Stimulated activated naive CD8-positive, alpha-beta T cell treated with anti-CD3 and anti-CD28 coated beads, Interleukin-15, amount 100 ng/mL, for 72 hours (primary cell): ENCODE results near the gene DDN.

Source experiments
- ATAC-seq: fragments of 150-1000 bp; cut with Tn5 transposase; 2 replicates; pipeline ENCODE4 v1.10.0; 2021; ENCODE audit warnings: mild to moderate bottlenecking, moderate library complexity
- DNase-seq, 2 donors: peaks; one replicate each; pipeline ENCODE4 v3.0.0; 2021 to 2022
- H3K27ac Mint-ChIP-seq, 2 donors: one replicate each; pipeline ENCODE4 v1.8.0; 2022; ENCODE audit warnings: mild to moderate bottlenecking in 2 of 2, mixed read lengths in 2 of 2, moderate library complexity in 2 of 2
- H3K27me3 Mint-ChIP-seq: one replicate; pipeline ENCODE4 v1.8.0; 2022; ENCODE audit warnings: mixed read lengths
- H3K4me1 Mint-ChIP-seq: one replicate; pipeline ENCODE4 v1.8.0; 2022; ENCODE audit warnings: mild to moderate bottlenecking, mixed read lengths
- H3K4me3 Mint-ChIP-seq, 2 donors: one replicate each; pipeline ENCODE4 v1.8.0; 2022; ENCODE audit warnings: mild to moderate bottlenecking in 2 of 2, mixed read lengths in 2 of 2, moderate library complexity in 1 of 2
- H3K9me3 Mint-ChIP-seq, 2 donors: one replicate each; pipeline ENCODE4 v1.8.0; 2022; ENCODE audit warnings: mixed read lengths in 2 of 2

Gene DDN

GRCh38 chr12:48999371-49000131 is at the start of gene DDN:
TSS of gene DDN (minus strand) at chr12:48999375. CDS start at chr12:48999287, 88 bp downstream.
- peak; percentile 47 to 58 for DNase-seq
- ATAC-seq, result peak; percentile 72
- peak within 1 kb of the TSS; percentile 83 to 87 for H3K4me3 Mint-ChIP-seq
- H3K27me3 Mint-ChIP-seq, result peaks cover 56% of the 10 kb centered on the region
- H3K4me1 Mint-ChIP-seq, result peaks cover 51% of the 10 kb centered on the region
- H3K27ac Mint-ChIP-seq, result peak within 1 kb of the TSS in 1 of 2 donors; percentile 81
- no peaks in the 10 kb centered on the region for H3K9me3 Mint-ChIP-seq

- ATAC-seq, result no peak
- H3K27me3 Mint-ChIP-seq, result no peaks in the 10 kb centered on the region
- no peak for DNase-seq
- peak overlapping the region in 1 of 2 donors; percentile 91 for H3K27ac Mint-ChIP-seq
- no peaks in the 10 kb centered on the region for H3K9me3 Mint-ChIP-seq
- no peak overlapping the region for H3K4me3 Mint-ChIP-seq
- H3K4me1 Mint-ChIP-seq, result peaks cover 15% of the 10 kb centered on the region
These were observed 49.8 kb upstream of the DDN start for GRCh38 chr12:49048953-49049352.

GRCh38 chr12:49046129-49046895 is 47.1 kb upstream of the DDN start:
- Mint-ChIP-seq H3K27ac (peak overlapping the region in 1 of 2 donors; percentile 59), H3K9me3 (no peaks in the 10 kb centered on the region), H3K27me3 (no peaks in the 10 kb centered on the region), H3K4me1 (peaks cover 15% of the 10 kb centered on the region), H3K4me3 (no peak overlapping the region)
- ATAC-seq (no peak), DNase-seq (no peak)

- H3K4me3 Mint-ChIP-seq, result no peak overlapping the region
- DNase-seq, result no peak
- H3K4me1 Mint-ChIP-seq, result peaks cover 10% of the 10 kb centered on the region
- no peak for ATAC-seq
- peak overlapping the region in 1 of 2 donors; percentile 29 for H3K27ac Mint-ChIP-seq
- H3K27me3 Mint-ChIP-seq, result no peaks in the 10 kb centered on the region
- H3K9me3 Mint-ChIP-seq, result no peaks in the 10 kb centered on the region
These were observed 45.5 kb upstream of the DDN start for GRCh38 chr12:49044660-49045059.

GRCh38 chr12:49043856-49044258 is 44.7 kb upstream of the DDN start:
- H3K9me3 Mint-ChIP-seq, result no peaks in the 10 kb centered on the region
- no peaks in the 10 kb centered on the region for H3K27me3 Mint-ChIP-seq
- peak; percentile 63 to 69 for DNase-seq
- no peak overlapping the region for H3K4me3 Mint-ChIP-seq
- ATAC-seq, result peak; percentile 83
- peak overlapping the region in 1 of 2 donors; percentile 27 for H3K27ac Mint-ChIP-seq
- peaks cover 10% of the 10 kb centered on the region for H3K4me1 Mint-ChIP-seq

- ATAC-seq (no peak), DNase-seq (no peak)
- Mint-ChIP-seq H3K27ac (no peak overlapping the region), H3K4me1 (peaks cover 10% of the 10 kb centered on the region), H3K9me3 (no peaks in the 10 kb centered on the region), H3K4me3 (no peak overlapping the region), H3K27me3 (no peaks in the 10 kb centered on the region)
These were observed 44.1 kb upstream of the DDN start for GRCh38 chr12:49043241-49043640.

- H3K27me3 Mint-ChIP-seq, result no peaks in the 10 kb centered on the region
- no peak overlapping the region for H3K4me3 Mint-ChIP-seq
- no peaks in the 10 kb centered on the region for H3K9me3 Mint-ChIP-seq
- ATAC-seq, result no peak
- no peak for DNase-seq
- H3K4me1 Mint-ChIP-seq, result peaks cover 10% of the 10 kb centered on the region
- peak overlapping the region; percentile 90 to 94 for H3K27ac Mint-ChIP-seq
These were observed 42.8 kb upstream of the DDN start for GRCh38 chr12:49041881-49042484.

GRCh38 chr12:49041036-49041880 is 42.1 kb upstream of the DDN start:
- Mint-ChIP-seq H3K4me3 (no peak overlapping the region), H3K4me1 (peaks cover 10% of the 10 kb centered on the region)
- peak; percentile 31 for ATAC-seq

GRCh38 chr12:49040364-49040855 is 41.2 kb upstream of the DDN start:
- H3K27ac Mint-ChIP-seq, result peak overlapping the region; percentile 61 to 81

More at GRCh38 chr12:49041036-49041880, 42.1 kb upstream of the DDN start:
- no peak overlapping the region for H3K27ac Mint-ChIP-seq
- H3K27me3 Mint-ChIP-seq, result no peaks in the 10 kb centered on the region
- no peak for DNase-seq
- no peaks in the 10 kb centered on the region for H3K9me3 Mint-ChIP-seq

GRCh38 chr12:49039421-49040363 is 40.5 kb upstream of the DDN start:
- peak overlapping the region; percentile 61 to 81 for H3K27ac Mint-ChIP-seq
- H3K27me3 Mint-ChIP-seq, result no peaks in the 10 kb centered on the region
- peaks cover 8% of the 10 kb centered on the region for H3K4me1 Mint-ChIP-seq
- DNase-seq (no peak), ATAC-seq (no peak)
- H3K9me3 Mint-ChIP-seq, result no peaks in the 10 kb centered on the region
- no peak overlapping the region for H3K4me3 Mint-ChIP-seq

More at GRCh38 chr12:49040364-49040855, 41.2 kb upstream of the DDN start:
- H3K4me3 Mint-ChIP-seq, result no peak overlapping the region
- no peaks in the 10 kb centered on the region for H3K9me3 Mint-ChIP-seq
- ATAC-seq (no peak), DNase-seq (no peak)
- H3K27me3 Mint-ChIP-seq, result no peaks in the 10 kb centered on the region
- peaks cover 10% of the 10 kb centered on the region for H3K4me1 Mint-ChIP-seq

GRCh38 chr12:49038291-49038955 is 39.2 kb upstream of the DDN start:
- H3K9me3 Mint-ChIP-seq, result no peaks in the 10 kb centered on the region
- peak overlapping the region in 1 of 2 donors; percentile 91 for H3K27ac Mint-ChIP-seq
- DNase-seq (no peak), ATAC-seq (no peak)
- H3K4me1 Mint-ChIP-seq, result no peaks in the 10 kb centered on the region
- H3K27me3 Mint-ChIP-seq, result no peaks in the 10 kb centered on the region
- no peak overlapping the region for H3K4me3 Mint-ChIP-seq

- H3K4me1 Mint-ChIP-seq, result no peaks in the 10 kb centered on the region
- H3K27ac Mint-ChIP-seq, result peak overlapping the region in 1 of 2 donors; percentile 91
- DNase-seq (no peak), ATAC-seq (no peak)
- H3K4me3 Mint-ChIP-seq, result no peak overlapping the region
- H3K27me3 Mint-ChIP-seq, result no peaks in the 10 kb centered on the region
- no peaks in the 10 kb centered on the region for H3K9me3 Mint-ChIP-seq
These were observed 38.7 kb upstream of the DDN start for GRCh38 chr12:49037947-49038237.

- DNase-seq (no peak), ATAC-seq (no peak)
- Mint-ChIP-seq H3K27ac (peak overlapping the region in 1 of 2 donors; percentile 12), H3K4me3 (no peak overlapping the region), H3K27me3 (no peaks in the 10 kb centered on the region), H3K4me1 (no peaks in the 10 kb centered on the region), H3K9me3 (no peaks in the 10 kb centered on the region)
These were observed 38.2 kb upstream of the DDN start for GRCh38 chr12:49037111-49037946.
